Measurements from ENCODE around the gene SHPK.

GRCh38 chr17:3575511-3575910, 60.5 kb downstream of the SHPK start:
- TF ChIP-seq CTCF (conservative IDR thresholded peaks at IDR 0.05; ENCODE audit: low read depth, low read length) (no peak), RCOR1 (IDR thresholded peaks at IDR 0.05; ENCODE audit: insufficient replicate concordance, low read length) (no peak)
